WTC11 (cell line): ENCODE measurements around the gene BCAR3. TPM values are rescaled to one million over a fixed set of nuclear protein-coding genes. Genes with fewer than 3 reads are reported as not detected.

ENCODE experiments used
- ATAC-seq: fragments of 200-7000 bp; cut with Tn5 transposase; 2 replicates; pipeline ENCODE4 v1.10.0; 2021; ENCODE audit warnings: mild to moderate bottlenecking, moderate library complexity
- CTCF ChIA-PET: fragments of 300-600 bp; sonication (Branson Sonifier 250); formaldehyde crosslinking; loops from one replicate; lab custom pipeline; 2021; ENCODE audit warnings: antibody characterized with exemption; lab: Charles Lee
- POLR2A ChIA-PET: fragments of 350-600 bp; sonication (Branson Sonifier 250); formaldehyde crosslinking; loops from one replicate; lab custom pipeline; 2021; ENCODE audit warnings: antibody characterized with exemption; lab: Charles Lee
- DNase-seq: peaks from one replicate; pipeline ENCODE4 v3.0.0; 2021; ENCODE audit warnings: low spot score
- H3K27ac Mint-ChIP-seq: 2 replicates; pipeline ENCODE4 v1.8.0; 2021; ENCODE audit warnings: mixed read lengths
- H3K27me3 Mint-ChIP-seq: 2 replicates; pipeline ENCODE4 v1.8.0; 2021; ENCODE audit warnings: low read depth, mild to moderate bottlenecking, moderate library complexity, mixed read lengths
- H3K36me3 Mint-ChIP-seq: 2 replicates; pipeline ENCODE4 v1.8.0; 2021; ENCODE audit warnings: mixed read lengths
- H3K4me1 Mint-ChIP-seq: 2 replicates; pipeline ENCODE4 v1.8.0; 2022; ENCODE audit warnings: mixed read lengths
- H3K4me3 Mint-ChIP-seq: 2 replicates; pipeline ENCODE4 v1.8.0; 2021; ENCODE audit warnings: mild to moderate bottlenecking, moderate library complexity, mixed read lengths
- H3K9me3 Mint-ChIP-seq: 2 replicates; pipeline ENCODE4 v1.8.0; 2021; ENCODE audit warnings: mixed read lengths
- ATF1 ChIP-seq: sonication (generic); formaldehyde crosslinking; IDR thresholded peaks from 2 replicates; pipeline ENCODE4 v1.8.1; 2023; ENCODE audit warnings: mild to moderate bottlenecking, moderate library complexity, missing genetic modification reagents
- ATF2 ChIP-seq: sonication (generic); formaldehyde crosslinking; IDR thresholded peaks from 2 replicates; pipeline ENCODE4 v1.8.1; 2022; ENCODE audit warnings: low read depth, missing genetic modification reagents, borderline replicate concordance
- ATF6 ChIP-seq: sonication (generic); formaldehyde crosslinking; IDR thresholded peaks from 2 replicates; pipeline ENCODE4 v1.8.1; 2023; ENCODE audit warnings: mild to moderate bottlenecking, missing genetic modification reagents
- CBFB ChIP-seq: sonication (generic); formaldehyde crosslinking; IDR thresholded peaks from 2 replicates; pipeline ENCODE4 v1.8.1; 2022; ENCODE audit warnings: mild to moderate bottlenecking, low read depth, missing genetic modification reagents
- E2F4 ChIP-seq: sonication (generic); formaldehyde crosslinking; IDR thresholded peaks from 2 replicates; pipeline ENCODE4 v1.8.1; 2022; ENCODE audit warnings: low read depth, mild to moderate bottlenecking, moderate library complexity, missing genetic modification reagents, borderline replicate concordance
- EMX1 ChIP-seq: fragments of 250-450 bp; sonication (Bioruptor Pico); IDR thresholded peaks from 2 replicates; pipeline ENCODE4 v1.8.0; 2021; ENCODE audit warnings: mild to moderate bottlenecking
- FOXJ3 ChIP-seq: sonication (generic); formaldehyde crosslinking; IDR thresholded peaks from 2 replicates; pipeline ENCODE4 v1.9.0; 2021; ENCODE audit warnings: missing genetic modification reagents, mild to moderate bottlenecking, borderline replicate concordance
- FOXK1 ChIP-seq: sonication (generic); formaldehyde crosslinking; IDR thresholded peaks from 2 replicates; pipeline ENCODE4 v1.8.0; 2022; ENCODE audit warnings: mild to moderate bottlenecking, moderate library complexity, missing genetic modification reagents
- HMGA2 ChIP-seq: fragments of 250-450 bp; sonication (Bioruptor Pico); IDR thresholded peaks from 2 replicates; pipeline ENCODE4 v1.4.0; 2021; ENCODE audit warnings: mild to moderate bottlenecking, moderate library complexity
- MLX ChIP-seq: sonication (generic); formaldehyde crosslinking; IDR thresholded peaks from 2 replicates; pipeline ENCODE4 v1.8.1; 2023; ENCODE audit warnings: mild to moderate bottlenecking, missing genetic modification reagents, moderate library complexity
- MYBL2 ChIP-seq: sonication (generic); formaldehyde crosslinking; IDR thresholded peaks from 2 replicates; pipeline ENCODE4 v1.8.1; 2023; ENCODE audit warnings: mild to moderate bottlenecking, moderate library complexity, missing genetic modification reagents
- NFE2L1 ChIP-seq: sonication (generic); formaldehyde crosslinking; IDR thresholded peaks from 2 replicates; pipeline ENCODE4 v1.8.1; 2023; ENCODE audit warnings: missing genetic modification reagents
- NR2C2 ChIP-seq: sonication (generic); formaldehyde crosslinking; IDR thresholded peaks from 2 replicates; pipeline ENCODE4 v1.8.0; 2022; ENCODE audit warnings: mild to moderate bottlenecking, missing genetic modification reagents
- STAT6 ChIP-seq: sonication (generic); formaldehyde crosslinking; conservative IDR thresholded peaks from 2 replicates; pipeline ENCODE4 v1.8.1; 2023; ENCODE audit warnings: mild to moderate bottlenecking, low read depth, missing genetic modification reagents, moderate library complexity
- TCF7 ChIP-seq: sonication (generic); formaldehyde crosslinking; IDR thresholded peaks from 2 replicates; pipeline ENCODE4 v1.8.0; 2022; ENCODE audit warnings: mild to moderate bottlenecking, low read depth, missing genetic modification reagents, moderate library complexity
- TEAD1 ChIP-seq: sonication (generic); formaldehyde crosslinking; IDR thresholded peaks from 2 replicates; pipeline ENCODE4 v1.8.0; 2022; ENCODE audit warnings: mild to moderate bottlenecking, missing genetic modification reagents
- TEAD4 ChIP-seq: sonication (generic); formaldehyde crosslinking; IDR thresholded peaks from 2 replicates; pipeline ENCODE4 v1.8.0; 2022; ENCODE audit warnings: mild to moderate bottlenecking, missing genetic modification reagents
- USF1 ChIP-seq: sonication (generic); formaldehyde crosslinking; IDR thresholded peaks from 2 replicates; pipeline ENCODE4 v1.8.0; 2022; ENCODE audit warnings: mild to moderate bottlenecking, missing genetic modification reagents
- ZMAT4 ChIP-seq: fragments of 250-450 bp; sonication (Bioruptor Pico); IDR thresholded peaks from 2 replicates; pipeline ENCODE4 v1.9.0; 2021; ENCODE audit warnings: mild to moderate bottlenecking
- ZNF263 ChIP-seq: sonication (generic); formaldehyde crosslinking; IDR thresholded peaks from 2 replicates; pipeline ENCODE4 v1.8.1; 2022; ENCODE audit warnings: low read depth, mild to moderate bottlenecking, moderate library complexity, missing genetic modification reagents
- ZNF317 ChIP-seq: sonication (generic); formaldehyde crosslinking; IDR thresholded peaks from 2 replicates; pipeline ENCODE4 v1.8.1; 2023; ENCODE audit warnings: low read depth, mild to moderate bottlenecking, moderate library complexity, missing genetic modification reagents, borderline replicate concordance
- ZNF416 ChIP-seq: fragments of 250-450 bp; sonication (Bioruptor Pico); IDR thresholded peaks from 2 replicates; pipeline ENCODE4 v1.9.0; 2021; ENCODE audit warnings: mild to moderate bottlenecking, inconsistent platforms
- ZNF425 ChIP-seq: fragments of 250-450 bp; sonication (Bioruptor Pico); conservative IDR thresholded peaks from 2 replicates; pipeline ENCODE4 v1.9.0; 2021; ENCODE audit warnings: mild to moderate bottlenecking
- total RNA-seq: library from RNA; stranded (reverse); gene quantifications from 3 replicates; pipeline ENCODE4 v1.2.3, GENCODE V29; 2021

BCAR3 gene
- total RNA-seq, 1 experiment from 2014 or later: 14.8 TPM

- ChIA-PET CTCF (no interaction called here), POLR2A (no interaction called here)
- H3K9me3 Mint-ChIP-seq: peaks cover 6% of the 10 kb centered on the region; the same call in 1 of the 2 replicates
- no peaks in the 10 kb centered on the region for H3K27me3 Mint-ChIP-seq
- no peaks in the 10 kb centered on the region for H3K4me1 Mint-ChIP-seq
- DNase-seq (no peak), ATAC-seq (no peak)
- no peak overlapping the region for H3K4me3 Mint-ChIP-seq
- peaks cover 42% of the 10 kb centered on the region for H3K36me3 Mint-ChIP-seq
- no peak overlapping the region for H3K27ac Mint-ChIP-seq
- no peak for TF ChIP-seq ZNF317 (CRISPR knock-in tag)
- TF ChIP-seq CBFB: no peak
- no peak for TF ChIP-seq TEAD4 (CRISPR knock-in tag)
- TF ChIP-seq ATF2: no peak
- TF ChIP-seq ZNF263: no peak
- no peak for TF ChIP-seq FOXK1
- no peak for TF ChIP-seq STAT6 (CRISPR knock-in tag)
- TF ChIP-seq ATF1 (CRISPR knock-in tag): no peak
- TF ChIP-seq NFE2L1 (CRISPR knock-in tag): no peak
- no peak for TF ChIP-seq HMGA2 (CRISPR knock-in tag)
- TF ChIP-seq EMX1 (CRISPR knock-in tag): no peak
- no peak for TF ChIP-seq TCF7
- no peak for TF ChIP-seq ZNF425 (CRISPR knock-in tag)
- no peak for TF ChIP-seq MLX (CRISPR knock-in tag)
- TF ChIP-seq ZMAT4: no peak
- TF ChIP-seq TEAD1 (CRISPR knock-in tag): no peak
Observed at GRCh38 chr1:93559695-93560094, 121.9 kb downstream of the BCAR3 start.

GRCh38 chr1:93559045-93559444, 122.6 kb downstream of the BCAR3 start:
- CTCF ChIA-PET: no interaction called here
- Mint-ChIP-seq H3K9me3 (peaks cover 6% of the 10 kb centered on the region; the same call in 1 of the 2 replicates), H3K4me3 (no peak overlapping the region), H3K27ac (no peak overlapping the region), H3K4me1 (no peaks in the 10 kb centered on the region), H3K27me3 (no peaks in the 10 kb centered on the region), H3K36me3 (peaks cover 39% of the 10 kb centered on the region)
- POLR2A ChIA-PET: no interaction called here
- DNase-seq: no peak
- TF ChIP-seq ZNF416 (CRISPR knock-in tag) (no peak), ATF1 (CRISPR knock-in tag) (no peak), ZNF425 (CRISPR knock-in tag) (no peak), MYBL2 (CRISPR knock-in tag) (no peak), USF1 (CRISPR knock-in tag) (no peak), FOXJ3 (CRISPR knock-in tag) (no peak), E2F4 (no peak), ATF6 (no peak), NR2C2 (no peak)
- no peak for ATAC-seq
